HEK293T (cell line): ENCODE results near the gene AP2A2.

Source experiments
- BHLHE40 ChIP-seq: fragments of 450-650 bp; IDR thresholded peaks from 2 replicates; pipeline ENCODE4 v1.6.1; 2016; ENCODE audit warnings: mild to moderate bottlenecking, moderate library complexity, borderline replicate concordance
- ELF4 ChIP-seq: fragments of 450-650 bp; IDR thresholded peaks from 2 replicates; pipeline ENCODE4 v1.6.1; 2017; ENCODE audit warnings: antibody characterized with exemption
- FOXM1 ChIP-seq: fragments of 450-650 bp; IDR thresholded peaks from 2 replicates; pipeline ENCODE4 v1.6.1; 2017; ENCODE audit warnings: mild to moderate bottlenecking, borderline replicate concordance
- LEF1 ChIP-seq: fragments of 450-650 bp; IDR thresholded peaks from 2 replicates; pipeline ENCODE4 v1.6.1; 2017; ENCODE audit warnings: mild to moderate bottlenecking, borderline replicate concordance
- NFRKB ChIP-seq: fragments of 450-650 bp; IDR thresholded peaks from 2 replicates; pipeline ENCODE4 v1.6.1; 2016; ENCODE audit warnings: mild to moderate bottlenecking, moderate library complexity
- PKNOX1 ChIP-seq: fragments of 450-650 bp; IDR thresholded peaks from 2 replicates; pipeline ENCODE4 v1.6.1; 2016
- SUZ12 ChIP-seq: fragments of 450-650 bp; IDR thresholded peaks from 2 replicates; pipeline ENCODE4 v1.6.1; 2016; ENCODE audit warnings: mild to moderate bottlenecking

GRCh38 chr11:1041936-1042608 is 116.4 kb downstream of the AP2A2 start:
- TF ChIP-seq BHLHE40 (no peak), ELF4 (no peak), NFRKB (no peak), PKNOX1 (no peak), FOXM1 (no peak), SUZ12 (no peak), LEF1 (no peak)
